PC-3 (cell line): ENCODE measurements around the gene SMIM7.

Experiments used
- CTCF ChIP-seq: fragments of 300-600 bp; sonication (generic); conservative IDR thresholded peaks from 2 replicates; pipeline ENCODE4 v1.5.1; 2017; ENCODE audit warnings: antibody characterized with exemption, low read depth, mild to moderate bottlenecking, low read length
- EZH2 ChIP-seq: fragments of 300-600 bp; sonication (generic); IDR thresholded peaks from one replicate; pipeline ENCODE4 v1.6.1; 2017; ENCODE audit warnings: antibody characterized with exemption, mild to moderate bottlenecking, low read length; ENCODE audit not compliant: unreplicated experiment
- EZH2phosphoT487 ChIP-seq: fragments of 300-600 bp; sonication (generic); IDR thresholded peaks from 2 replicates; pipeline ENCODE4 v1.6.1; 2018; ENCODE audit warnings: mild to moderate bottlenecking, antibody characterized with exemption, low read length, borderline replicate concordance

- no peak for TF ChIP-seq CTCF
- TF ChIP-seq EZH2 = no peak
- no peak for TF ChIP-seq EZH2phosphoT487
Measured at GRCh38 chr19:16609511-16610200, 50.3 kb downstream of the SMIM7 start.
